Keratinocyte (primary cell): ENCODE measurements around the gene TPM2. TPM values are rescaled to one million over a fixed set of nuclear protein-coding genes. Genes with fewer than 3 reads are reported as not detected.

Experiments used
- DNase-seq: peaks from one replicate; pipeline ENCODE4 v3.0.0-alpha.2; 2011; ENCODE audit warnings: low read depth, missing footprints, low spot score
- FAIRE-seq: peaks from 2 replicates; lab custom pipeline; 2011; peaks lifted over from hg19 to GRCh38; lab: Jason Lieb, UNC
- H2AFZ ChIP-seq: 2 replicates; pipeline ENCODE4 v1.6.0; 2012; ENCODE audit warnings: low read length, control low read depth, inconsistent platforms; ENCODE audit not compliant: control insufficient read depth
- H3K27ac ChIP-seq: 2 replicates; pipeline ENCODE4 v1.5.1; 2011; ENCODE audit warnings: low read length; ENCODE audit not compliant: control insufficient read depth, insufficient read depth
- H3K27me3 ChIP-seq: 3 replicates; pipeline ENCODE4 v1.6.0; 2011; ENCODE audit warnings: low read length; ENCODE audit not compliant: control insufficient read depth, insufficient read depth; ENCODE audit errors: extremely low read depth
- H3K36me3 ChIP-seq, 2 experiments: 2 replicates in 1 of 2; 3 replicates in 1 of 2; pipeline ENCODE4 v1.5.1; 2011; ENCODE audit warnings: low read length in 2 of 2, mild to moderate bottlenecking in 1 of 2; ENCODE audit not compliant: control insufficient read depth in 2 of 2, insufficient read depth in 2 of 2; ENCODE audit errors: extremely low read depth in 1 of 2
- H3K4me1 ChIP-seq: 3 replicates; pipeline ENCODE4 v1.5.1; 2011; ENCODE audit warnings: low read length; ENCODE audit not compliant: control insufficient read depth, insufficient read depth; ENCODE audit errors: extremely low read depth
- H3K4me2 ChIP-seq: 3 replicates; pipeline ENCODE4 v1.6.0; 2011; ENCODE audit warnings: low read depth, low read length; ENCODE audit not compliant: control insufficient read depth, insufficient read depth; ENCODE audit errors: extremely low read depth
- H3K4me3 ChIP-seq, 3 experiments: fragments of 200-600 bp in 1 of 3; sonication (generic) in 1 of 3; 2 replicates in 2 of 3; 3 replicates in 1 of 3; pipeline ENCODE4 v1.5.1; 2011 to 2016; ENCODE audit warnings: low read length in 3 of 3, mild to moderate bottlenecking in 3 of 3, control low read depth in 2 of 3, inconsistent platforms in 1 of 3, low read depth in 1 of 3, mixed read lengths in 1 of 3, mixed run types in 1 of 3, moderate library complexity in 1 of 3; ENCODE audit not compliant: control insufficient read depth in 2 of 3, insufficient read depth in 2 of 3; ENCODE audit errors: extremely low read depth in 1 of 3
- H3K79me2 ChIP-seq: 2 replicates; pipeline ENCODE4 v1.6.0; 2012; ENCODE audit warnings: low read length; ENCODE audit not compliant: control insufficient read depth, insufficient read depth
- H3K9ac ChIP-seq: 3 replicates; pipeline ENCODE4 v1.6.0; 2011; ENCODE audit warnings: low read length; ENCODE audit not compliant: control insufficient read depth, insufficient read depth; ENCODE audit errors: extremely low read depth
- H3K9me1 ChIP-seq: 3 replicates; pipeline ENCODE4 v1.6.0; 2011; ENCODE audit warnings: low read length; ENCODE audit not compliant: control insufficient read depth, insufficient read depth; ENCODE audit errors: extremely low read depth
- H3K9me3 ChIP-seq: 2 replicates; pipeline ENCODE4 v1.5.1; 2012; ENCODE audit warnings: low read depth, low read length; ENCODE audit not compliant: control insufficient read depth
- H4K20me1 ChIP-seq: 3 replicates; pipeline ENCODE4 v1.6.0; 2011; ENCODE audit warnings: low read length; ENCODE audit not compliant: control insufficient read depth, insufficient read depth; ENCODE audit errors: extremely low read depth
- CTCF ChIP-seq, 3 experiments: IDR thresholded peaks in 1 of 3; conservative IDR thresholded peaks in 1 of 3; optimal IDR thresholded peaks in 1 of 3; 2 replicates in 2 of 3; 3 replicates in 1 of 3; pipeline versions ENCODE3 to v1.5.1; 2011; ENCODE audit warnings: low read length in 3 of 3, mild to moderate bottlenecking in 3 of 3, moderate library complexity in 2 of 3, control low read depth in 1 of 3, inconsistent platforms in 1 of 3; ENCODE audit not compliant: insufficient read depth in 2 of 3; ENCODE audit errors: extremely low read depth in 1 of 3
- EZH2 ChIP-seq: IDR thresholded peaks from one replicate; pipeline ENCODE4 v1.6.1; 2012; ENCODE audit warnings: inconsistent platforms, mild to moderate bottlenecking, low read length, moderate library complexity
- dilution Hi-C: fragments of 300-500 bp; cut with MboI; formaldehyde crosslinking; loops from one replicate; pipeline ENCODE4 v1.7.0; 2020; ENCODE audit warnings: low sequenced_read_pairs; ENCODE audit not compliant: extremely low pct_ligation_motif_present
- polyA plus RNA-seq, 5 experiments: library from polyadenylated mRNA; depleted of rRNA in 3 of 5; stranded (reverse) in 3 of 5; stranded (forward) in 1 of 5; unstranded in 1 of 5; fragments of >200 nt; gene quantifications; 1 replicate in 1 of 5; 2 replicates in 3 of 5; 3 replicates in 1 of 5; pipeline versions ENCODE4 v1.2.1 to v1.2.3, GENCODE V29; 2011 to 2012; ENCODE audit warnings: missing spikeins in 2 of 5, low read depth in 1 of 5, low replicate concordance in 1 of 5

Gene TPM2
- polyA plus RNA-seq, 1 donor (not counting 4 experiments of a cell fraction or from before 2014, with no cell fraction given) = 53.1 TPM

GRCh38 chr9:35705372-35705771 is 15.6 kb upstream of the TPM2 start:
- Histone ChIP-seq H3K4me2 (no peak overlapping the region), H3K27me3 (no peaks in the 10 kb centered on the region), H4K20me1 (peaks cover under 1% of the 10 kb centered on the region), H2AFZ (no peak overlapping the region), H3K79me2 (no peaks in the 10 kb centered on the region), H3K27ac (no peak overlapping the region), H3K4me3 (no peak overlapping the region), H3K4me1 (no peaks in the 10 kb centered on the region), H3K36me3 (peaks cover 56 to 76% of the 10 kb centered on the region in 2 experiments), H3K9ac (no peak overlapping the region), H3K9me1 (peaks cover 2% of the 10 kb centered on the region), H3K9me3 (no peaks in the 10 kb centered on the region)
- DNase-seq = no peak
- dilution Hi-C loops = no loop called here
- TF ChIP-seq EZH2 = no peak
- no peak for TF ChIP-seq CTCF (optimal IDR thresholded peaks at IDR 0.05 in 1 of 3, IDR thresholded peaks at IDR 0.05 in 1 of 3, conservative IDR thresholded peaks at IDR 0.05 in 1 of 3; ENCODE audit: extremely low read depth in 1 of 3, insufficient read depth in 2 of 3, low read length in 3 of 3)
- no peak for FAIRE-seq

GRCh38 chr9:35703906-35704672 is 14.4 kb upstream of the TPM2 start:
- H3K4me1 ChIP-seq = no peaks in the 10 kb centered on the region
- H3K79me2 ChIP-seq = no peaks in the 10 kb centered on the region
- no peak overlapping the region for H3K4me3 ChIP-seq
- dilution Hi-C loops = no loop called here
- H3K36me3 ChIP-seq = peaks cover 65 to 86% of the 10 kb centered on the region in 2 experiments
- H3K27ac ChIP-seq = no peak overlapping the region
- TF ChIP-seq EZH2 = no peak
- no peak for TF ChIP-seq CTCF (optimal IDR thresholded peaks at IDR 0.05 in 1 of 3, IDR thresholded peaks at IDR 0.05 in 1 of 3, conservative IDR thresholded peaks at IDR 0.05 in 1 of 3; ENCODE audit: extremely low read depth in 1 of 3, insufficient read depth in 2 of 3, low read length in 3 of 3)
- H2AFZ ChIP-seq = no peak overlapping the region
- H3K4me2 ChIP-seq = no peak overlapping the region
- FAIRE-seq (no peak), DNase-seq (no peak)
- H3K9me3 ChIP-seq = no peaks in the 10 kb centered on the region
- no peaks in the 10 kb centered on the region for H4K20me1 ChIP-seq
- H3K27me3 ChIP-seq = no peaks in the 10 kb centered on the region
- H3K9me1 ChIP-seq = peaks cover 2% of the 10 kb centered on the region
- no peak overlapping the region for H3K9ac ChIP-seq
